IPS DF 6.9 (cell line): ENCODE results near the gene PHF2.
A peak's percentile ranks its signal among the peaks of the same experiment; 100 is the strongest.

Experiments
- DNase-seq: peaks from one replicate; pipeline ENCODE4 v3.0.0-alpha.2; 2013; ENCODE audit warnings: low read depth, low spot score
- H3K27ac ChIP-seq: one replicate; pipeline ENCODE4 v1.5.1; 2013; ENCODE audit warnings: low read length, control low read depth
- H3K27me3 ChIP-seq: 2 replicates; pipeline ENCODE4 v1.6.1; 2013; ENCODE audit warnings: mild to moderate bottlenecking, low read length; ENCODE audit not compliant: control insufficient read depth, insufficient read depth
- H3K36me3 ChIP-seq: 2 replicates; pipeline ENCODE4 v1.6.1; 2013; ENCODE audit warnings: low read length; ENCODE audit not compliant: control insufficient read depth, insufficient read depth
- H3K4me1 ChIP-seq: 2 replicates; pipeline ENCODE4 v1.6.1; 2013; ENCODE audit warnings: low read length; ENCODE audit not compliant: control insufficient read depth, insufficient read depth
- H3K4me3 ChIP-seq: 2 replicates; pipeline ENCODE4 v1.5.1; 2013; ENCODE audit warnings: mild to moderate bottlenecking, low read length
- H3K9me3 ChIP-seq: 2 replicates; pipeline ENCODE4 v1.6.1; 2013; ENCODE audit warnings: low read length, inconsistent platforms; ENCODE audit not compliant: control insufficient read depth, insufficient read depth
- WGBS: extraction: QIAGEN DNeasy Blood & Tissue Kit; methylation state at CpG from one replicate; pipeline ENCODE4 v1.1.7; 2013; ENCODE audit warnings: mixed read lengths, missing lambda C conversion rate; ENCODE audit not compliant: insufficient read length, insufficient coverage; 5-methylcytosine and 5-hydroxymethylcytosine counted together

The PHF2 gene

GRCh38 chr9:93678199-93679019 is 102.0 kb downstream of the PHF2 start:
- Histone ChIP-seq H3K27ac (no peak overlapping the region), H3K4me1 (no peaks in the 10 kb centered on the region), H3K36me3 (no peaks in the 10 kb centered on the region; the same call in 1 of the 2 replicates), H3K27me3 (no peaks in the 10 kb centered on the region), H3K4me3 (no peak overlapping the region), H3K9me3 (no peaks in the 10 kb centered on the region)
- WGBS, result no CpG with 5 or more reads among the region's 17 CpGs
- no peak for DNase-seq

- DNase-seq, result no peak
- Histone ChIP-seq H3K4me3 (no peak overlapping the region), H3K27me3 (no peaks in the 10 kb centered on the region), H3K4me1 (no peaks in the 10 kb centered on the region), H3K36me3 (no peaks in the 10 kb centered on the region), H3K27ac (no peak overlapping the region), H3K9me3 (no peaks in the 10 kb centered on the region)
- no CpG with 5 or more reads among the region's 18 CpGs for WGBS
Observed at GRCh38 chr9:93679536-93680442, 103.4 kb downstream of the PHF2 start.

GRCh38 chr9:93680443-93681268 is 104.3 kb downstream of the PHF2 start:
- WGBS, result no CpG with 5 or more reads among the region's 16 CpGs
- no peaks in the 10 kb centered on the region for H3K36me3 ChIP-seq
- H3K27ac ChIP-seq, result no peak overlapping the region
- H3K4me3 ChIP-seq, result no peak overlapping the region
- H3K27me3 ChIP-seq, result no peaks in the 10 kb centered on the region
- H3K4me1 ChIP-seq, result no peaks in the 10 kb centered on the region
- H3K9me3 ChIP-seq, result no peaks in the 10 kb centered on the region
- DNase-seq, result no peak

GRCh38 chr9:93681269-93682154 is 105.1 kb downstream of the PHF2 start:
- WGBS, result no CpG with 5 or more reads among the region's 25 CpGs

GRCh38 chr9:93682155-93682968 is 106.0 kb downstream of the PHF2 start:
- H3K4me1 ChIP-seq, result no peaks in the 10 kb centered on the region
- H3K9me3 ChIP-seq, result no peaks in the 10 kb centered on the region
- H3K4me3 ChIP-seq, result no peak overlapping the region
- H3K27ac ChIP-seq, result no peak overlapping the region
- H3K36me3 ChIP-seq, result no peaks in the 10 kb centered on the region
- WGBS, result no CpG with 5 or more reads among the region's 19 CpGs
- H3K27me3 ChIP-seq, result no peaks in the 10 kb centered on the region
- DNase-seq, result peak; percentile 50

More at GRCh38 chr9:93681269-93682154, 105.1 kb downstream of the PHF2 start:
- Histone ChIP-seq H3K27ac (no peak overlapping the region), H3K27me3 (no peaks in the 10 kb centered on the region), H3K9me3 (no peaks in the 10 kb centered on the region), H3K4me3 (no peak overlapping the region), H3K4me1 (no peaks in the 10 kb centered on the region), H3K36me3 (no peaks in the 10 kb centered on the region)
- DNase-seq, result no peak

- Histone ChIP-seq H3K27ac (no peak overlapping the region), H3K27me3 (no peaks in the 10 kb centered on the region), H3K36me3 (no peaks in the 10 kb centered on the region), H3K9me3 (no peaks in the 10 kb centered on the region), H3K4me3 (no peak overlapping the region), H3K4me1 (no peaks in the 10 kb centered on the region)
- no peak for DNase-seq
- WGBS, result no CpG with 5 or more reads among the region's 10 CpGs
Observed at GRCh38 chr9:93683331-93684134, 107.1 kb downstream of the PHF2 start.

- WGBS, result no CpG with 5 or more reads among the region's 20 CpGs
Observed at GRCh38 chr9:93684161-93684765, 107.9 kb downstream of the PHF2 start.

GRCh38 chr9:93684806-93685543 is 108.6 kb downstream of the PHF2 start:
- Histone ChIP-seq H3K27me3 (no peaks in the 10 kb centered on the region), H3K27ac (no peak overlapping the region), H3K4me3 (no peak overlapping the region), H3K4me1 (no peaks in the 10 kb centered on the region), H3K36me3 (no peaks in the 10 kb centered on the region), H3K9me3 (no peaks in the 10 kb centered on the region)
- DNase-seq, result no peak
- WGBS, result no CpG with 5 or more reads among the region's 11 CpGs

More at GRCh38 chr9:93684161-93684765, 107.9 kb downstream of the PHF2 start:
- no peak overlapping the region for H3K4me3 ChIP-seq
- no peaks in the 10 kb centered on the region for H3K36me3 ChIP-seq
- H3K4me1 ChIP-seq, result no peaks in the 10 kb centered on the region
- DNase-seq, result no peak
- H3K27ac ChIP-seq, result no peak overlapping the region
- H3K27me3 ChIP-seq, result no peaks in the 10 kb centered on the region
- no peaks in the 10 kb centered on the region for H3K9me3 ChIP-seq
